ENCODE data around the gene ATPAF1.

The ATPAF1 gene

GRCh38 chr1:46689356-46689755 is 21.2 kb upstream of the ATPAF1 start:
- H3K4me3 ChIP-seq (replicated peaks; ENCODE audit: low read depth, low read length), result no peak overlapping the region
- TF ChIP-seq, protein P1, sequence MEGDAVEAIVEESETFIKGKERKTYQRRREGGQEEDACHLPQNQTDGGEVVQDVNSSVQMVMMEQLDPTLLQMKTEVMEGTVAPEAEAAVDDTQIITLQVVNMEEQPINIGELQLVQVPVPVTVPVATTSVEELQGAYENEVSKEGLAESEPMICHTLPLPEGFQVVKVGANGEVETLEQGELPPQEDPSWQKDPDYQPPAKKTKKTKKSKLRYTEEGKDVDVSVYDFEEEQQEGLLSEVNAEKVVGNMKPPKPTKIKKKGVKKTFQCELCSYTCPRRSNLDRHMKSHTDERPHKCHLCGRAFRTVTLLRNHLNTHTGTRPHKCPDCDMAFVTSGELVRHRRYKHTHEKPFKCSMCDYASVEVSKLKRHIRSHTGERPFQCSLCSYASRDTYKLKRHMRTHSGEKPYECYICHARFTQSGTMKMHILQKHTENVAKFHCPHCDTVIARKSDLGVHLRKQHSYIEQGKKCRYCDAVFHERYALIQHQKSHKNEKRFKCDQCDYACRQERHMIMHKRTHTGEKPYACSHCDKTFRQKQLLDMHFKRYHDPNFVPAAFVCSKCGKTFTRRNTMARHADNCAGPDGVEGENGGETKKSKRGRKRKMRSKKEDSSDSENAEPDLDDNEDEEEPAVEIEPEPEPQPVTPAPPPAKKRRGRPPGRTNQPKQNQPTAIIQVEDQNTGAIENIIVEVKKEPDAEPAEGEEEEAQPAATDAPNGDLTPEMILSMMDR (IDR thresholded peaks at IDR 0.05; ENCODE audit: low read length, missing control alignments), result no peak
- DNase-seq (ENCODE audit: low read depth), result no peak

DNA sequence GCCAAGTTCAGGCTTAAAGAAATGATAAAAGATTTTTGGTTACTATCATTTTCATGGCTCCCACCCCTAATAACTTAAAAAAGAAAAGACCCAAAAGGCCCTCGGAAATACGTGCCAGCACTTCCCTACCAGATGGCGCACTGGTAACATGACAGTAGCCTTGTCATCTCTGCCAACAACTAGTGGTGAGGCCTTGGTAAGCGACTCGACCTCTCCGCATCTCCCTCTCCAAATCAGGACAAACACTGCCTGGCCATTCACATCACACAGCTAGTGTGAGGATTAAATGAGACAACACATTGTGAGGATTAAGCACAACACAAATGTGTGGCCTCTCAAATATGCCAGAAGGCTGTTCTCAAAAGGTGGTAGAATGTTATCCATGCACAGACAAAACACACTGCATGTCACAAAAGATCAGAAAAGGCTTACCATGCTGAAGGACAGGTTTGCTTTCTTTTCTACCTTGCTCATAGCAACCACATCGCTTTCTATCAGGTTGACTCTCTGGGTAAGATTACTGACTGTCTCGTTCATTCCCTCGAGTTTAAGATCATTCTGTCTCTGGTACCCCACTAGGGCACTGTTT is 19.9 kb upstream of the ATPAF1 start:
- TF ChIP-seq, protein P1 (IDR thresholded peaks at IDR 0.05; ENCODE audit: low read length, missing control alignments), result no peak
- no peak overlapping the region for H3K4me3 ChIP-seq (replicated peaks; ENCODE audit: low read depth, low read length)
- no peak for DNase-seq (ENCODE audit: low read depth)

DNA sequence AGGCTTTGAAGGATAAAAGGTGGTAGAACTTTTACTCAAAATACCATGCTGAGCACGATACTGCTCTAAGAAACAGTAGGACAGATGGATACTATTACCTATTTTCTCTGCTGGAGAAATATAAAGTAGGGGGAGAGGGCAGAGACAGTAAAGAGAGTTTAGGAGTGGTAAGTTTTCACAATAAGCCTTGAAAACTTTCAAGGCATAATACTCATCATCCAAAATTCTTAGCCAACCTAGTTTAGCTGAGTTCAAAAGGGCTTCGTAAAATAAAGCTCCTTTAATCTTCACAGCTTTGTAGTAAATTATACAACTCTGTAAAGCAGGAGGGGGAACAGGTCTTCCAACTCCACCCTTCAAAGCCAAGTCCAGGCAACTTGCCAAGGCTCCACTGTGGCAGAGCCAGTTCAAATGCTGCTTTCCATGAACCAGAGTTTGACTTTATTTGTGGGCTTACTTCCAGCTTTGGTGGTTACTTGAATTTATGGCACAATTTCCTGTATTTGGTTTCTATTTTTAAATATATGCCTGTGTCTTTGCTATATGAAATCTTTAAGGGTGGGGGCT is 19.0 kb upstream of the ATPAF1 start:
- DNase-seq (ENCODE audit: low read depth), result peak; percentile 77
- TF ChIP-seq, protein P1 (IDR thresholded peaks at IDR 0.05; ENCODE audit: low read length, missing control alignments), result no peak
- H3K4me3 ChIP-seq (replicated peaks; ENCODE audit: low read depth, low read length), result no peak overlapping the region

- no peak for DNase-seq (ENCODE audit: low read depth)
- TF ChIP-seq, protein P1 (IDR thresholded peaks at IDR 0.05; ENCODE audit: low read length, missing control alignments), result no peak
- no peak overlapping the region for H3K4me3 ChIP-seq (replicated peaks; ENCODE audit: low read depth, low read length)
Measured at GRCh38 chr1:46686255-46686654, 18.1 kb upstream of the ATPAF1 start.

DNA sequence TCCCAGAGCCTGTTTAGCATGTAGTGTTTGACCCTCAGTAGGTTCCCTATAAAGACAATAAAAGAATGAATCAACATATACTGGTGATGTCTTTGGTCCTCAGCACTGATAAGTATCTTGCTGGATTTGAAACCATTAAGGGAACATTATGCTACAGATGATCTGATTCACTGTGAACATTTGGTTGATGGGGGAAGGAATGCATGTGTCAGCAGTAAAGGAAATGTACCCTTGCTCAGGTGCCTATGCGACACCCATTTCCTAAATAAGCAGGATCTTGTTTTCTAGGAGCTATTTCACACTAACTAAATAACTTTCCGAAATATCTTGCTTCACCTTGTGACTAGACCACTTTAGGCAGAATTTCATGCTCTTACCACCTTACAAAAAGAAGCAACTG is 16.5 kb upstream of the ATPAF1 start:
- DNase-seq (ENCODE audit: low read depth), result no peak
- H3K4me3 ChIP-seq (replicated peaks; ENCODE audit: low read depth, low read length), result no peak overlapping the region
- TF ChIP-seq, protein P1 (IDR thresholded peaks at IDR 0.05; ENCODE audit: low read length, missing control alignments), result no peak

- no peak overlapping the region for H3K4me3 ChIP-seq (replicated peaks; ENCODE audit: low read depth, low read length)
- no peak for DNase-seq (ENCODE audit: low read depth)
- TF ChIP-seq, protein P1 (IDR thresholded peaks at IDR 0.05; ENCODE audit: low read length, missing control alignments), result no peak
Measured at GRCh38 chr1:46682064-46682463, 13.9 kb upstream of the ATPAF1 start.
